ENCODE measurements around the gene CCDC127.

CCDC127 gene

DNA sequence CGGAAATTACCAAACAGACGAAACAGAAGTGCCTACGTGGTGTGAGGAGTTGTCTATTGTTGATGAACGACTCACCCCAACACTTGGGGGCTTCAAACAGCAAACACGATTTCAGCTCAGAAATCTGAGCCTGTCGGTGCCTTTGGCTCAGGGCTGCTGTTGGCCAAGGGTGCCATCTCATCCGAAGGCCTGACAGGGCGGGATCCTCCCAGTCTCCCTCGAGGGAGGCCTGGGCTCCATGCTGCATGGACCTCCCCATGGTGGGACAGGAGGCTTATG is 25.3 kb downstream of the CCDC127 start:
- H3K9me3 ChIP-seq (ENCODE audit: severe bottlenecking): no peaks in the 10 kb centered on the region
- TF ChIP-seq, protein P1, sequence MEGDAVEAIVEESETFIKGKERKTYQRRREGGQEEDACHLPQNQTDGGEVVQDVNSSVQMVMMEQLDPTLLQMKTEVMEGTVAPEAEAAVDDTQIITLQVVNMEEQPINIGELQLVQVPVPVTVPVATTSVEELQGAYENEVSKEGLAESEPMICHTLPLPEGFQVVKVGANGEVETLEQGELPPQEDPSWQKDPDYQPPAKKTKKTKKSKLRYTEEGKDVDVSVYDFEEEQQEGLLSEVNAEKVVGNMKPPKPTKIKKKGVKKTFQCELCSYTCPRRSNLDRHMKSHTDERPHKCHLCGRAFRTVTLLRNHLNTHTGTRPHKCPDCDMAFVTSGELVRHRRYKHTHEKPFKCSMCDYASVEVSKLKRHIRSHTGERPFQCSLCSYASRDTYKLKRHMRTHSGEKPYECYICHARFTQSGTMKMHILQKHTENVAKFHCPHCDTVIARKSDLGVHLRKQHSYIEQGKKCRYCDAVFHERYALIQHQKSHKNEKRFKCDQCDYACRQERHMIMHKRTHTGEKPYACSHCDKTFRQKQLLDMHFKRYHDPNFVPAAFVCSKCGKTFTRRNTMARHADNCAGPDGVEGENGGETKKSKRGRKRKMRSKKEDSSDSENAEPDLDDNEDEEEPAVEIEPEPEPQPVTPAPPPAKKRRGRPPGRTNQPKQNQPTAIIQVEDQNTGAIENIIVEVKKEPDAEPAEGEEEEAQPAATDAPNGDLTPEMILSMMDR (IDR thresholded peaks at IDR 0.05; ENCODE audit: low read depth, low read length): no peak
- no peak for DNase-seq
- H3K27ac ChIP-seq: no peak overlapping the region
- no peaks in the 10 kb centered on the region for H3K27me3 ChIP-seq (ENCODE audit: insufficient read depth, low read depth, severe bottlenecking)
- H3K4me3 ChIP-seq (ENCODE audit: low read depth, low read length): no peak overlapping the region
- H3K36me3 ChIP-seq: no peaks in the 10 kb centered on the region

DNA sequence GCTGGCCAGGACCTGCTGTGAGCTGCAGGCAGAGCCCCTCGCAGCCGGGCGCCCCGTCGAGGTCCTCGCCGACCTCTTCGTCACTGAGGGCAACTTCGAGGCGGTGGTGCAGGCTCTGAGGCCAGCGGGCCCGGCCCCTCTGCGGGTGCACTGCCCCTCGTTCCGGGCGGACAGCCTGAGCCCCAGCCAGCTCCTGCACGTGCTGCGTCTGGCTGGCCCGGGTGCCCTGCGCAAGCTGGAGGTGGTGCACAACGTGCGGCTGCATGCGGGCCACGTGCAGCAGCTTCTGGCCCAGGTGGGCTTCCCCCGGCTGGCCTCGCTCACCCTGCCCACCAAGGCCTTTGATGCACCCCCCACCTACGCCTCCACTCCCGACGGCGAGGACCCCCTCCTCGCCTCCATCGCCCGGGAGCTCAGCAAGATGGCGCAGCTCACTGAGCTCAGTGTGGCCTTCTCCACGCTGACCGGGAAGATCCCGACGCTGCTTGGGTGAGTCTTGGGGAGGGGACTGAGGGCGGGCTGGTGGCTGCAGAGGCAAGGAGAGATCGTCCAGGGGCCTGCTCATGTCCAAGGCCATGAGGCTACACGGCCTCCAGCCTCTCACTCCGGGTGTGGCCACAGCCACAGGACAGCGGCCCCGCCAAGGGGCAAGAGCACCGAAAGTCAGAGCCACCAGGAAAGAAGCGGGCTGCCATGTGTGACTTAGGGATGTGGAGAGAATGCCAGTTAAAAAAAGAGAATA is 25.8 kb downstream of the CCDC127 start:
- Histone ChIP-seq H3K9me3 (ENCODE audit: severe bottlenecking) (no peaks in the 10 kb centered on the region), H3K36me3 (no peaks in the 10 kb centered on the region), H3K27ac (no peak overlapping the region), H3K27me3 (ENCODE audit: insufficient read depth, low read depth, severe bottlenecking) (no peaks in the 10 kb centered on the region), H3K4me3 (ENCODE audit: low read depth, low read length) (no peak overlapping the region)
- DNase-seq: no peak
- TF ChIP-seq, protein P1 (IDR thresholded peaks at IDR 0.05; ENCODE audit: low read depth, low read length): no peak

DNA sequence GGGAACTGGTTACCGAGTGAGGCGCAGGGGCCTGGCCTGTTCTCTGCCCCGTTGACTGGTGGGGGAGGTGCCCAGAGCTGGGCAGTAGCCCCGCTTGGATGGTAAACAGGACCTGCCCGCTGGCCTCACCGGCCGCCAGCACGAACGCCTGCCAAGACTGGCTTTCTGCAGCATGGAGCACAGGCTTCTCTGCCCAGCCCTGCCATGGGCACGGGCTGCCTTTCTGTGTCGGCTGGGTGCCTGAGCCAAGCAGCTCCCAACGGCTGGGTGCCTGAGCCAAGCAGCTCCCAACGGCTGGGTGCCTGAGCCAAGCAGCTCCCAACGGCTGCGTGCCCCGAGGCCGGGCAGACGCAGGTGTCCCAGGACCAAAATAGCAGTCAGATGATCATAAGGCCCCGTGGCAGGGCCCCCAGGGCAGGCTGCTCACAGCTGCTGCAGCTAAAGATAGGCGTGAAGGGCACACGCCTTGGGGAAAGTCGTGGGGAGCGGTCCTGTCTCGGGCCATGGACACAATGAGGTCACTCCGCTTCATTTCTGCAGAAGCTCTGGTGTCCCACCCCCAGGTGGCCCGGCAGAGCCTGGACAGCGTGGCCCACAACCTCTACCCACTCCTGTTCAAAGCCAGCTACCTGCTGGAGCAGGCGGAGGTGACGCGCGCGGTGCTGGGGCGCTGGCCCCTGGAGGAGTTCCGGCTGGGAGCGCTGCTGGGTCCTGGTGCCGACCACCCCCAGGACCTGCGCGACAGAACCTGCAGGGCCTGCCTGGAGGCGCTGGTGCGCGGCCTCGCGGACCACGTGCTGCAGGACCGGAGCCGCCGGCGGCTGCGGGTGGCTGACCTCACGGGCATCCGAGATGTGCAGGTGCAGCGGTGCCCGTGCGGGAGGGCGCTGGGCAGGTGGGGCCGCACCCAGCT is 26.7 kb downstream of the CCDC127 start, which contains the start of gene LRRC14B:
Gene LRRC14B (plus strand): TSS at position 460 of the 913 bp plus-strand sequence. CDS start 44 bp downstream, at position 504.
- Histone ChIP-seq H3K27ac (no peak within 1 kb of the TSS), H3K9me3 (ENCODE audit: severe bottlenecking) (no peaks in the 10 kb centered on the region), H3K4me3 (ENCODE audit: low read depth, low read length) (no peak within 1 kb of the TSS), H3K36me3 (no peaks in the 10 kb centered on the region), H3K27me3 (ENCODE audit: insufficient read depth, low read depth, severe bottlenecking) (no peaks in the 10 kb centered on the region)
- DNase-seq: no peak
- TF ChIP-seq, protein P1 (IDR thresholded peaks at IDR 0.05; ENCODE audit: low read depth, low read length): no peak

DNA sequence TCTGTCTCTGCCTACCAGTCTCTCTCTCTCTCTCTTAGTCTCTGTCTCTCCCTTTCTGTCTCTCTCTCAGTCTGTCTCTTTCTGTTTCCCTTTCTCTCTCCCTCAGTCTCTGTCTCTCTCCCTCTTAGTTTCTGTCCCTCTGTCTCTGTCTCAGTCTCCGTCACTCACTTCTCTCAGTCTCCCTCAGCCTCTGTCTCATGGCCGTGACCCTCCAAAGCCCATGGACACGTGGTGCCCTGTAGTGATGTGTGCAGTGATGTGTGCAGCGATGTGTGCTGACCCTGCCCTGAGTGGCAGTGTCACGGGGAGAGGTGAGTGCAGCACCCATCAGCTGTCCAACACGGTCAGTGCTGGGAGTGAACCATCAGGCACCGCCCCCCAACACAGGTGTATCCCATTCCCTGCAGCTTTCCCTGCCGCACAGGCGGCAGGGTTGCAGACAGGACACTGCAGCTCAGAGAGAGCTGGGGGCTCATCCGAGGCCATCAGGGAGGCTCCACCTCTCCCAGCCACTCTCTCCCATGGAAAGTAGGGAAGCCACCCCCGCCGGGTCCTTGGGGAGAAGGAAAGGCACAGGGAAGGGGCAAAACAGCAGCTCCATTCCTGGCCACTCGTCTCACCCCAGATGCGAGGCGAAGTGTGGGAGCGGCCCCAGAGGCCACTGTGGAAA is 27.5 kb downstream of the CCDC127 start:
- Histone ChIP-seq H3K27ac (no peak overlapping the region), H3K4me3 (ENCODE audit: low read depth, low read length) (no peak overlapping the region), H3K36me3 (no peaks in the 10 kb centered on the region), H3K9me3 (ENCODE audit: severe bottlenecking) (no peaks in the 10 kb centered on the region), H3K27me3 (ENCODE audit: insufficient read depth, low read depth, severe bottlenecking) (no peaks in the 10 kb centered on the region)
- TF ChIP-seq, protein P1 (IDR thresholded peaks at IDR 0.05; ENCODE audit: low read depth, low read length): no peak
- DNase-seq: no peak

DNA sequence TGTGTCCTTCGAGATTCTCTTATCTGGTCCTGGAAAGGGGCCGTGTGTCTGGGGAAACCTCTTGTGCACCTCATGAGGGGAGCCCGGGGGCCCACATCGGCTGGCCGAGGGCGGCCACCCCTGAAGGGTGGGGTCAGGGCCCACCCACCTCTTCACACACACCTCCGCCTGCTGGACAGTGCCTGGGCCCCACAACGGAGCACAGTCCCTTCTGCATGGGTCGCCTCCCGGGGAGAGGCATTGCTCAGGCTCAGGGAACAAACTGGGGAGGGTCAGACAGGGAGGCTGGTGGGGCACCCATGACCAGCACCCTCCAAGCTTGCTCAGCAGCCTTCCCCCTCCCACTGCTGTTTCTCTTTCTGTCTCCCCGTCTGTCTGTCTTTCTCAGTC is 28.0 kb downstream of the CCDC127 start:
- Histone ChIP-seq H3K27ac (no peak overlapping the region), H3K27me3 (ENCODE audit: insufficient read depth, low read depth, severe bottlenecking) (no peaks in the 10 kb centered on the region), H3K36me3 (no peaks in the 10 kb centered on the region), H3K4me3 (ENCODE audit: low read depth, low read length) (no peak overlapping the region), H3K9me3 (ENCODE audit: severe bottlenecking) (no peaks in the 10 kb centered on the region)
- TF ChIP-seq, protein P1 (IDR thresholded peaks at IDR 0.05; ENCODE audit: low read depth, low read length): no peak
- DNase-seq: no peak
